ENCODE data around the gene ADAM17. TPM values are rescaled to one million over a fixed set of nuclear protein-coding genes. Genes with fewer than 3 reads are reported as not detected.
"Not testable (repeated sequence)": the region's sequence is repeated elsewhere in the genome, so short reads cannot be mapped to it uniquely, and the experiment has no call there.

The ADAM17 gene
- total and polyA plus RNA-seq, 9 donors, result 20.0 to 31.4 (median 25.4) TPM

GRCh38 chr2:9527995-9528787 is 27.4 kb downstream of the ADAM17 start:
- WGBS (ENCODE audit: insufficient coverage), result no CpG with 5 or more reads among the region's 4 CpGs
- Histone ChIP-seq H3K4me3 (ENCODE audit: low read length) (no peak overlapping the region), H3K27me3 (ENCODE audit: control insufficient read depth, insufficient read depth, low read length) (no peaks in the 10 kb centered on the region), H3K4me1 (ENCODE audit: control insufficient read depth, insufficient read depth, low read length) (no peaks in the 10 kb centered on the region), H3K9me3 (replicated peaks; ENCODE audit: control insufficient read depth, low read depth, low read length) (no peaks in the 10 kb centered on the region), H3K27ac (ENCODE audit: low read length) (no peak overlapping the region), H3K36me3 (ENCODE audit: control insufficient read depth, insufficient read depth, low read length) (peaks cover 25% of the 10 kb centered on the region)
- DNase-seq, result no peak

- 100% methylated on average over 1 of the region's 2 CpGs for WGBS (ENCODE audit: insufficient coverage)
- peaks cover 18% of the 10 kb centered on the region for H3K36me3 ChIP-seq (ENCODE audit: control insufficient read depth, insufficient read depth, low read length)
- H3K27me3 ChIP-seq (ENCODE audit: control insufficient read depth, insufficient read depth, low read length), result no peaks in the 10 kb centered on the region
- no peaks in the 10 kb centered on the region for H3K4me1 ChIP-seq (ENCODE audit: control insufficient read depth, insufficient read depth, low read length)
- no peak for DNase-seq
- no peak overlapping the region for H3K4me3 ChIP-seq (ENCODE audit: low read length)
- H3K27ac ChIP-seq (ENCODE audit: low read length), result no peak overlapping the region
- no peaks in the 10 kb centered on the region for H3K9me3 ChIP-seq (replicated peaks; ENCODE audit: control insufficient read depth, low read depth, low read length)
Measured at GRCh38 chr2:9525266-9525665, 30.4 kb downstream of the ADAM17 start.

- Histone ChIP-seq H3K27me3 (ENCODE audit: control insufficient read depth, insufficient read depth, low read length) (no peaks in the 10 kb centered on the region), H3K36me3 (ENCODE audit: control insufficient read depth, insufficient read depth, low read length) (peaks cover 21% of the 10 kb centered on the region), H3K27ac (ENCODE audit: low read length) (no peak overlapping the region), H3K9me3 (replicated peaks; ENCODE audit: control insufficient read depth, low read depth, low read length) (no peaks in the 10 kb centered on the region), H3K4me3 (ENCODE audit: low read length) (no peak overlapping the region), H3K4me1 (ENCODE audit: control insufficient read depth, insufficient read depth, low read length) (no peaks in the 10 kb centered on the region)
- no peak for DNase-seq
- 100% methylated on average over 1 of the region's 8 CpGs for WGBS (ENCODE audit: insufficient coverage)
Measured at GRCh38 chr2:9524291-9524690, 31.3 kb downstream of the ADAM17 start.

- WGBS (ENCODE audit: insufficient coverage), result no CpG with 5 or more reads among the region's 2 CpGs
- Histone ChIP-seq H3K36me3 (ENCODE audit: control insufficient read depth, insufficient read depth, low read length) (peaks cover 48% of the 10 kb centered on the region), H3K4me3 (ENCODE audit: low read length) (no peak overlapping the region), H3K27me3 (ENCODE audit: control insufficient read depth, insufficient read depth, low read length) (no peaks in the 10 kb centered on the region), H3K4me1 (ENCODE audit: control insufficient read depth, insufficient read depth, low read length) (no peaks in the 10 kb centered on the region), H3K9me3 (replicated peaks; ENCODE audit: control insufficient read depth, low read depth, low read length) (no peaks in the 10 kb centered on the region), H3K27ac (ENCODE audit: low read length) (no peak overlapping the region)
- DNase-seq, result no peak
Measured at GRCh38 chr2:9519250-9519649, 36.4 kb downstream of the ADAM17 start.

- no peak overlapping the region for H3K4me3 ChIP-seq (ENCODE audit: low read length)
- H3K9me3 ChIP-seq (replicated peaks; ENCODE audit: control insufficient read depth, low read depth, low read length), result no peaks in the 10 kb centered on the region
- H3K4me1 ChIP-seq (ENCODE audit: control insufficient read depth, insufficient read depth, low read length), result no peaks in the 10 kb centered on the region
- H3K27me3 ChIP-seq (ENCODE audit: control insufficient read depth, insufficient read depth, low read length), result no peaks in the 10 kb centered on the region
- DNase-seq, result no peak
- WGBS (ENCODE audit: insufficient coverage), result 95% methylated on average over 4 of the region's 7 CpGs
- no peak overlapping the region for H3K27ac ChIP-seq (ENCODE audit: low read length)
- peaks cover 44% of the 10 kb centered on the region for H3K36me3 ChIP-seq (ENCODE audit: control insufficient read depth, insufficient read depth, low read length)
Measured at GRCh38 chr2:9518780-9519179, 36.9 kb downstream of the ADAM17 start.

- Histone ChIP-seq H3K9me3 (replicated peaks; ENCODE audit: control insufficient read depth, low read depth, low read length) (no peaks in the 10 kb centered on the region), H3K4me3 (ENCODE audit: low read length) (no peak overlapping the region), H3K27ac (ENCODE audit: low read length) (no peak overlapping the region), H3K36me3 (ENCODE audit: control insufficient read depth, insufficient read depth, low read length) (peaks cover 45% of the 10 kb centered on the region), H3K27me3 (ENCODE audit: control insufficient read depth, insufficient read depth, low read length) (no peaks in the 10 kb centered on the region), H3K4me1 (ENCODE audit: control insufficient read depth, insufficient read depth, low read length) (no peaks in the 10 kb centered on the region)
- DNase-seq, result no peak
- 86% methylated on average over 1 of the region's 3 CpGs for WGBS (ENCODE audit: insufficient coverage)
Measured at GRCh38 chr2:9518163-9518562, 37.5 kb downstream of the ADAM17 start.

- H3K4me1 ChIP-seq (ENCODE audit: control insufficient read depth, insufficient read depth, low read length), result no peaks in the 10 kb centered on the region
- H3K27ac ChIP-seq (ENCODE audit: low read length), result no peak overlapping the region
- peaks cover 51% of the 10 kb centered on the region for H3K36me3 ChIP-seq (ENCODE audit: control insufficient read depth, insufficient read depth, low read length)
- no peaks in the 10 kb centered on the region for H3K27me3 ChIP-seq (ENCODE audit: control insufficient read depth, insufficient read depth, low read length)
- no peak for DNase-seq
- no CpG with 5 or more reads among the region's 2 CpGs for WGBS (ENCODE audit: insufficient coverage)
- no peak overlapping the region for H3K4me3 ChIP-seq (ENCODE audit: low read length)
- H3K9me3 ChIP-seq (replicated peaks; ENCODE audit: control insufficient read depth, low read depth, low read length), result no peaks in the 10 kb centered on the region
Measured at GRCh38 chr2:9517118-9517782, 38.4 kb downstream of the ADAM17 start.

- not testable (repeated sequence) for H3K4me3 ChIP-seq (ENCODE audit: low read length); H3K27me3 ChIP-seq (ENCODE audit: control insufficient read depth, insufficient read depth, low read length); H3K27ac ChIP-seq (ENCODE audit: low read length); DNase-seq; H3K9me3 ChIP-seq (replicated peaks; ENCODE audit: control insufficient read depth, low read depth, low read length); H3K4me1 ChIP-seq (ENCODE audit: control insufficient read depth, insufficient read depth, low read length)
- H3K36me3 ChIP-seq (ENCODE audit: control insufficient read depth, insufficient read depth, low read length), result peaks cover 43% of the 10 kb centered on the region
- no CpG with 5 or more reads among the region's 3 CpGs for WGBS (ENCODE audit: insufficient coverage)
Measured at GRCh38 chr2:9513946-9514345, 41.7 kb downstream of the ADAM17 start.

GRCh38 chr2:9508931-9509330 is 46.7 kb downstream of the ADAM17 start:
- no peak for DNase-seq
- H3K36me3 ChIP-seq (ENCODE audit: control insufficient read depth, insufficient read depth, low read length), result peaks cover 31% of the 10 kb centered on the region
- no peaks in the 10 kb centered on the region for H3K4me1 ChIP-seq (ENCODE audit: control insufficient read depth, insufficient read depth, low read length)
- H3K9me3 ChIP-seq (replicated peaks; ENCODE audit: control insufficient read depth, low read depth, low read length), result no peaks in the 10 kb centered on the region
- H3K4me3 ChIP-seq (ENCODE audit: low read length), result no peak overlapping the region
- no peaks in the 10 kb centered on the region for H3K27me3 ChIP-seq (ENCODE audit: control insufficient read depth, insufficient read depth, low read length)
- no peak overlapping the region for H3K27ac ChIP-seq (ENCODE audit: low read length)
- no CpG with 5 or more reads among the region's 1 CpG for WGBS (ENCODE audit: insufficient coverage)

- Histone ChIP-seq H3K4me3 (ENCODE audit: low read length) (no peak overlapping the region), H3K27me3 (ENCODE audit: control insufficient read depth, insufficient read depth, low read length) (no peaks in the 10 kb centered on the region), H3K4me1 (ENCODE audit: control insufficient read depth, insufficient read depth, low read length) (no peaks in the 10 kb centered on the region), H3K9me3 (replicated peaks; ENCODE audit: control insufficient read depth, low read depth, low read length) (no peaks in the 10 kb centered on the region), H3K36me3 (ENCODE audit: control insufficient read depth, insufficient read depth, low read length) (peaks cover 47% of the 10 kb centered on the region), H3K27ac (ENCODE audit: low read length) (no peak overlapping the region)
- WGBS (ENCODE audit: insufficient coverage), result no CpG with 5 or more reads among the region's 1 CpG
- DNase-seq, result no peak
Measured at GRCh38 chr2:9498210-9498609, 57.4 kb downstream of the ADAM17 start.
